Right atrium auricular region (tissue), 2 donors: ENCODE data around the gene ZNF516. TPM values are rescaled to one million over a fixed set of nuclear protein-coding genes. Genes with fewer than 3 reads are reported as not detected.

Source experiments
- DNase-seq: peaks from one replicate; pipeline ENCODE4 v3.0.0-alpha.2; 2019; ENCODE audit warnings: low spot score
- H3K27ac ChIP-seq, 2 donors: fragments of 200-600 bp; sonication (generic); 1 replicate in 1 of 2; 2 replicates in 1 of 2; pipeline ENCODE4 v1.5.1; 2016 to 2019
- H3K27me3 ChIP-seq, 2 donors: fragments of 200-600 bp; sonication (generic); one replicate each; pipeline versions ENCODE4 v1.5.1 to v1.6.0; 2017 to 2019
- H3K36me3 ChIP-seq: fragments of 200-600 bp; sonication (generic); one replicate; pipeline ENCODE4 v1.5.1; 2016
- H3K4me1 ChIP-seq, 2 donors: fragments of 200-600 bp; sonication (generic); one replicate each; pipeline versions ENCODE4 v1.5.1 to v1.6.0; 2017 to 2019
- H3K4me3 ChIP-seq, 2 donors: fragments of 200-600 bp; sonication (generic); 1 replicate in 1 of 2; 2 replicates in 1 of 2; pipeline ENCODE4 v1.5.1; 2017 to 2019; ENCODE audit warnings: mild to moderate bottlenecking in 1 of 2, moderate library complexity in 1 of 2
- H3K9me3 ChIP-seq, 2 donors: fragments of 200-600 bp; sonication (generic); one replicate each; pipeline ENCODE4 v1.5.1; 2019
- total RNA-seq, 2 donors: library from RNA; depleted of rRNA; stranded (reverse); fragments of >200 nt; gene quantifications; one replicate each; pipeline ENCODE4 v1.1.0, GENCODE V29; 2016
- TF ChIP-seq, protein P1 (sequence below), 2 donors: fragments of 200-600 bp; sonication (generic); IDR thresholded peaks; one replicate each; pipeline ENCODE4 v1.5.1; 2019; ENCODE audit warnings: antibody characterized with exemption in 2 of 2

The ZNF516 gene
- total RNA-seq, 2 donors from 2014 or later: 11.0 to 14.0 TPM

DNA sequence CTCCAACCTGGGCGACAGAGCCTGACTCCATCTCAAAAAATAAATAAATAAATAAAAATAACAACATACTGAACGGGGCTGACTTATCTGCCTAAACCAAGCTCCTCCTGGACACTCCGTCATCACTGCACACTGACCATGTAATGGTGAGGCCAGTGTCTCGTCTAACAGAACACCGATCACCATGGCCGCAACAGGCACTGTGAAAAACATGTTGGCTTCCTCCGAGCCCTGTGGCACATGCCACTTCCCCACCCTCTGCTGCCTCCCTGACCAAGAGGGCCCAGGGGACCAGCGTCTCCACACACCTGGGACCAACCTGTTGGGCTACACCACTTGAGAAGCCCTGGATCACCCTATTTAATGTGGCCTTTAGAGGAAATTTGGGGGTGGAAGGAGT, 33.9 kb downstream of the ZNF516 start:
- no peak overlapping the region for H3K27ac ChIP-seq

GRCh38 chr18:76460482-76460881, 34.6 kb downstream of the ZNF516 start:
- H3K36me3 ChIP-seq: no peaks in the 10 kb centered on the region
- peak overlapping the region in 1 of 2 donors; percentile 81 for H3K27ac ChIP-seq
- no peaks in the 10 kb centered on the region for H3K27me3 ChIP-seq
- TF ChIP-seq, protein P1, sequence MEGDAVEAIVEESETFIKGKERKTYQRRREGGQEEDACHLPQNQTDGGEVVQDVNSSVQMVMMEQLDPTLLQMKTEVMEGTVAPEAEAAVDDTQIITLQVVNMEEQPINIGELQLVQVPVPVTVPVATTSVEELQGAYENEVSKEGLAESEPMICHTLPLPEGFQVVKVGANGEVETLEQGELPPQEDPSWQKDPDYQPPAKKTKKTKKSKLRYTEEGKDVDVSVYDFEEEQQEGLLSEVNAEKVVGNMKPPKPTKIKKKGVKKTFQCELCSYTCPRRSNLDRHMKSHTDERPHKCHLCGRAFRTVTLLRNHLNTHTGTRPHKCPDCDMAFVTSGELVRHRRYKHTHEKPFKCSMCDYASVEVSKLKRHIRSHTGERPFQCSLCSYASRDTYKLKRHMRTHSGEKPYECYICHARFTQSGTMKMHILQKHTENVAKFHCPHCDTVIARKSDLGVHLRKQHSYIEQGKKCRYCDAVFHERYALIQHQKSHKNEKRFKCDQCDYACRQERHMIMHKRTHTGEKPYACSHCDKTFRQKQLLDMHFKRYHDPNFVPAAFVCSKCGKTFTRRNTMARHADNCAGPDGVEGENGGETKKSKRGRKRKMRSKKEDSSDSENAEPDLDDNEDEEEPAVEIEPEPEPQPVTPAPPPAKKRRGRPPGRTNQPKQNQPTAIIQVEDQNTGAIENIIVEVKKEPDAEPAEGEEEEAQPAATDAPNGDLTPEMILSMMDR (IDR thresholded peaks at IDR 0.05): no peak
- H3K4me3 ChIP-seq: no peak overlapping the region
- H3K4me1 ChIP-seq: peaks cover 0 to 21% of the 10 kb centered on the region in 2 donors
- DNase-seq: peak; percentile 28
- no peaks in the 10 kb centered on the region for H3K9me3 ChIP-seq

More for the DNA sequence above, 33.9 kb downstream of the ZNF516 start:
- Histone ChIP-seq H3K4me3 (no peak overlapping the region), H3K9me3 (no peaks in the 10 kb centered on the region), H3K27me3 (no peaks in the 10 kb centered on the region), H3K36me3 (no peaks in the 10 kb centered on the region), H3K4me1 (peaks cover 0 to 21% of the 10 kb centered on the region in 2 donors)
- TF ChIP-seq, protein P1 (IDR thresholded peaks at IDR 0.05): no peak
- DNase-seq: peak; percentile 40

DNA sequence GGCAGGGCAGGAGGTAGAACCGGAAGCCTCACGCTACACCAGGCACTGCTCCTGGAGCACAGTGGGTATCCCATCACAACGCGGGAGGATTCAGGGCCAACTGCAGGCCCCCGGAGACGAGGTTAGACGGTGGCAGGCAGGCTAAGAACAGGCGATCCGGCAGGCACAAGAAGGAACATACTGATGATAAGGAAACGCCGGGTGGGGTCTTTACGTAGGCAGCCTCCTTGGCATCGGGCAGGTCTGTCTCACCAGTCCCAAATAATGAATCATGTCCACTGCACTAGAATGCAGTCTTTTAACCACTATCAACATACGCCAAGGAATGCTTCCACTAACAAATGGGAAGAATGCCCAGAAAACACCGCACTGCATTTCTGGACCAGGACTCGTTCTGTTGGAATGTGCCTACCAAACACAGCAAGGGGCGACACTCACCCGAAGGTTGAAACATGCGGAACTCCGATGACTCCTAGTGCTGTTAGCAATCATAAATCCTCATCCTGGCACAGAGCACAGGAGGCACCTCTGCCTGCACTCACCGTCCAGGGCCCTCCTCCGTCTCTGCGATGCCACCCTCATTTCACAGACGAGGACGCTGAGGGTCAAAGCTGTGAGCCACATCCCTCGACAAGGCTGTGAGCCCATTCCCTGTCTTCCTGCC, 35.2 kb downstream of the ZNF516 start:
- Histone ChIP-seq H3K27ac (peak overlapping the region; percentile 58 to 81), H3K27me3 (no peaks in the 10 kb centered on the region), H3K36me3 (no peaks in the 10 kb centered on the region), H3K4me1 (peaks cover 0 to 27% of the 10 kb centered on the region in 2 donors), H3K4me3 (peak overlapping the region; percentile 9 to 25), H3K9me3 (no peaks in the 10 kb centered on the region)
- DNase-seq: peak; percentile 82
- TF ChIP-seq, protein P1 (IDR thresholded peaks at IDR 0.05): no peak

GRCh38 chr18:76459312-76459686, 35.7 kb downstream of the ZNF516 start:
- no peaks in the 10 kb centered on the region for H3K27me3 ChIP-seq
- peak overlapping the region; percentile 58 to 81 for H3K27ac ChIP-seq
- no peaks in the 10 kb centered on the region for H3K9me3 ChIP-seq
- no peaks in the 10 kb centered on the region for H3K36me3 ChIP-seq
- H3K4me3 ChIP-seq: peak overlapping the region; percentile 9 to 25
- no peak for DNase-seq
- H3K4me1 ChIP-seq: peaks cover 0 to 32% of the 10 kb centered on the region in 2 donors
- TF ChIP-seq, protein P1 (IDR thresholded peaks at IDR 0.05): no peak

GRCh38 chr18:76458522-76459311, 36.3 kb downstream of the ZNF516 start:
- DNase-seq: peak; percentile 56
- Histone ChIP-seq H3K27me3 (no peaks in the 10 kb centered on the region), H3K4me1 (peaks cover 0 to 36% of the 10 kb centered on the region in 2 donors), H3K27ac (peak overlapping the region; percentile 58 to 81), H3K36me3 (no peaks in the 10 kb centered on the region), H3K4me3 (no peak overlapping the region), H3K9me3 (no peaks in the 10 kb centered on the region)
- TF ChIP-seq, protein P1 (IDR thresholded peaks at IDR 0.05): no peak
